ENCODE results near the gene IGF1R.

IGF1R gene

DNA sequence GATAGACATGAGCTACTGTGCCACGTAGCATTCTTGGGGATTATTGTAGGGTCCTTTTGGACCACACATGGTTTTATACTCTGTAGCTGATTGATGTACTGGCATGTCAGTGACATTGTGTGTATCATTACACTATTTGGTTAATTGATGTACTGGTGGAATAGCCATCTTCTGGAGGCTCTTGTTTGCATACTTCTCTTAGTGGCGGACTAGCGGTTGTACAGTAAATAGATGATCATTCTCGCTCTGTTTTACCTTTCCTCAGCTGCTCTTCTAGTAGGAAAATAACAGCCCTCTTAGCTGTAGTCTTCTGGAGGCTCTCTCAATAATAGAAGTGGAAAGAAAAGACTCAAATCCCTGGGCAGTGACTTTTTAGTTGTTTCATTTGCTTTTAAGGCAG lies 24.8 kb downstream of the IGF1R start:
- no peak for DNase-seq

- no peak for DNase-seq
These were observed 26.0 kb downstream of the IGF1R start for GRCh38 chr15:98674336-98674735.

DNA sequence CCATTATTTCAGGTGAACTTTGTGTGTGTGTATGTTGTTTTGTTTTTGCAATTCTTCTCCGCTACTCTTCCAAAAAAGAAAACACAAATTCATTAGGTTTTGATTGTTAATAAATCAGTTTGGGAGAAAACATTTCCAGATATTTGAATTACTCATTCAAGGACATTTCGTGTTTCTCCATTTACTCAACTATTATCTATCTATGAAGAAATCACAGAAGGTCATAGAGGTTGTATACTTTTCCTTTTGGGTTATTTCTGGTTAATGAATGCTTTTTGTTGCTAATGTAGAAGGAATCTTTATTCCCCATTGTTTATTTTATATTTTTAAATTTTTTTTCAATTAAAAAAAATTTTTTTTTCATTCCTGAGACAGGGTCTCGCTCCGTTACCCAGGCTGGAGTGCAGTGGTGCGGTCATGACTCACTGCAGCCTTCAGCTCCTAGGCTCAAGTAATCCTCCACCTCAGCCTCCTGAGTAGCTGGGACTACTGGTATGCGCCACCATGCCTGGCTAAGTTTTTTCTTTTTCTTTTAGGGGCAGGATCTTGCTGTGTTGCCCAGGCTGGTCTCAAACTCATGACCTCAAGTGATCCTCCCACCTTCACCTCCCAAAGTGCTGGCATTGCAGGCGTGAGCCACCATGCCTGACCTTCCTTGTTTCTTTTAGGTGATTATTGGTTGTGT lies 28.4 kb downstream of the IGF1R start:
- DNase-seq = no peak

DNA sequence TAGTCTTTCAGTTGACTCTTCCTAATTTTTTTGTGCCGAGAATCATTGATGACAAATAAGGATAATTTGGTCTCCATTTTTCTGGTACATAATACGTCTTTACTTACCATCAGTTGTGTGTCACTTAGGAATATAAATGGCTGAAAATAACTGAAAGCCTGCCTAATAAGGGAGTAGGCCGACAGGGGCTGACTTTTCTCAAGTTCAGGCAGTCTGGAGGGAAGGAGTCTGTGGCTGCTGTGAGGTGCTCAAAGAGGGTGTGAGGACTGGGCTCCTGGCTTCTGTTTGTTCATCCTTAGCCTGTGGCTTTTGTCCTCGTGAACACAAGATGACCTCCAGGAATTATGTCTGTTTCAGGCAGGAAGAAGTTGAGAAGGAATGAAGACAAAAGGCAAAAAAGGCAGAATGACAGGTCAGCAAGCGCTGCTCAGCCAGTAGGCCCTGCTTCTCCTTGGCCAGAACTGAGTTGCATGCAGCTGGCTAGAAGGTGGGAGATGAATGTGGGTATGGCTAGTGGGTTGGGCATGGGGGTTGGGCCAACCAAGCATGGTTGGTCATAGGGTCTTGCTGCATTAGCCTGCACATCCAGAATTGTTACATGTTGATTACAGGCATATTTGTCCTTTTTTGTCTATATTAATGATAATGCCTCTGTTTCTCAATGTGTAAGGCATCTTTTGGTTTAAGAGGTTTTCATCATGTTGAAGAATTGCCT lies 29.2 kb downstream of the IGF1R start:
- DNase-seq = no peak

DNA sequence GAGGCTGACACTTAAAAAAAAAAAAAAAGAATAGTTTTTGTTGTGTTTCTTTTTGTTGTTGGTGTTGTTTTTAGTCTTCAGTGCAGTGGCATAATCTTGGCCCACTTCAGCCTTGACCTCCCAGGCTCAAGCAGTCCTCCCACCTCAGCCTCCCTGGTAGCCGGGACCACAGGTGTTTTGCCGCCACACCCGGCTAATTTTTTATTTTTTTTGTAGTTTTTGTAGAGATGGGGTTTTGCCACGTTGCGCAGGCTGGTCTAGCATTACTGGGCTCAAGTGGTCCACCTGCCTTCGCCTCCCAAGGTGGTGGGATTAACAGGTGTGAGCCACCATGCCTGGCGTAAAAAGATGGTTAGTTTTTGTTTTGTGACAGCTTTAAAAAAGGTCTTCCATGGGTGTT lies 30.1 kb downstream of the IGF1R start:
- DNase-seq = no peak

GRCh38 chr15:98681061-98681460 lies 32.7 kb downstream of the IGF1R start:
- no peak for DNase-seq

- no peak for DNase-seq
These were observed 34.8 kb downstream of the IGF1R start for GRCh38 chr15:98682992-98683701.

DNA sequence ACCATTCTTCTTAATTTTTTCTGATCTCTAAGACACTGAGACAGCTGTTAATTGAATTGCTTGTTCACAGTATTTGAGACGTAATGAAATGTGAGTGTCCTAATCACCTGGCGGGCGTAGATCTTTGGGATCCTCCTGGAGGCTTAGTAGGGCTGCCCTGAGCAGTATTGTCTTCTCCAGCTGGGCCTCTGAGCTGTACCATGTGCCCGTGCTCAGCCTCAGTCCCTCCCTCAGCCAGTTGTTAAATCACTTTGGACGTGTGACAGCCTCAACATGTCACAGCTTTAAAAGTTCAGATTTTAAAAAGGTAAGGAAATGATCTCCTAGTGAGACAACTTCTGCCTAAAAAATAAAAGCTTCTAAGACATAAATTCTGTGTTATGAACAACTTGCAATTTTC lies 35.5 kb downstream of the IGF1R start:
- no peak for DNase-seq

- DNase-seq = peak; percentile 74
These were observed 36.1 kb downstream of the IGF1R start for GRCh38 chr15:98684436-98684835.

- peak; percentile 28 for DNase-seq
These were observed 36.7 kb downstream of the IGF1R start for GRCh38 chr15:98684995-98685525.

DNA sequence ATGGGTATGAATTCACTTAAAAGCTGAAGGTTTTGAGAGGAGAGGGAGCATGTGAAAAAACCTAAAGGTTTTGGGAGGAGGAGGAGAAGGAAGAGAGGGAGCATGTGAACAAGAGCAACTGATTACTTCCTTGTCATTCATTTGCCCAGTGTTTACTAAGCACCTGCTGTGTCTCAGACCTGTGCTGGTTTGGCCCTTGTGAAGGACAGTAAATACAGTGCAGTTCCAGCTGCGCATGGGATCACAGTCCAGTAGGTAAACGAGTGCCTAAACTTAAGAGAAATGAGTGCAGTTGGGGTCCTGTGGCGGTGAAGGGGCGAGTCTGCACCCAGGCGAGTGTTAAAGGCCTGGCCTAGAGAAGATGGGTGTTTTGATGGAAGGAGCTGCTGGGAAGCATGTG lies 38.6 kb downstream of the IGF1R start:
- no peak for DNase-seq

- peak; percentile 75 for DNase-seq
These were observed 41.1 kb downstream of the IGF1R start for GRCh38 chr15:98689431-98689861.

DNA sequence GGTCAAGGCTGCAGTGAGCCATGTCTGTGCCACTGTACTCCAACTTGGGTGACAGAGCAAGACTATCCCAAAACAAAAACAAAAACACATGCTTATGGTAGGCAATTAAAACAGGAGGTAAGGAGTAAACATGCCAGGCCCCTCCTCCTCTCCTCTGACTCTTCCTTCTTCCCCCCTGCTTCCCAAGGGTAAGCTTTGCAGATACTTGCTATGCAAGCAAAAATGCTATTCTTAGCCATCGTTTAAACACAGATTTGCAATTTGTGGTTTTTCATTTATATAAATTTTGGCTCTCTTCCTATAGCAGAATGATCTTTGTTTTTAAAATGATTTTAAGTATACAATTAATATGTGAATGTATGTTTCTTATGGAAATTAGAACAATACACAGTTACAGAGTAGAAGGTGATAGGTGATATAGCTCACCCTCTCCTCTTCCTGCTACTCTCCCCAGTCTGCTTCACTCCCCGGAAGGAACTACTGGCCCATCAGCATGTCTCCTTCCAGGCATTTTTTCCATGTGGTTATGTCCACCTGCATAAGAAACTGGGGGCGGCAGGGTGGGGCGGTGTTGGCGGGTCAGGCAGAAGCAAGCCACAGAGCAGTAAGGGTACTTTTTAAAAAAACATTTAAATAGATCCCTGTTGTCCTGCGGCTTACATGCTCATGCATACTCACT lies 42.1 kb downstream of the IGF1R start:
- peak; percentile 15 for DNase-seq

DNA sequence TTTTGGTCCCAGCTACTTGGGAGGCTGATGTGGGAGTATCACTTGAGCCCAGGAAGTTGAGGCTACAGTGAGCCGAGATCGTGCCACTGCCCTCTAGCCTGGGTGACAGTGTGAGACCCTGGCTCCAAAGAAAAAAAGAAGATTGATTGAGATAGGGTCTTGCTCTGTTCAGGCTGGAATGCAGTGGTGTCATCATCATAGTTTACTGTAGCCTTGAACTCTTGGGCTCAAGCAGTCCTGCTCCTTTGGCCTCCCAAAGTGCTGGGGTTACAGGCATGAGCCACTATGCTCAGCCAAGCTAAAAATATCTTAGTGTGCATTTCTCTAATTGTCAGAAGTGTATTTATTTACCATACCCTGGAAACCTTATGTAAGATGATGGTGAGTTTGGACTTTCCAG lies 43.9 kb downstream of the IGF1R start:
- DNase-seq = no peak

- DNase-seq = no peak
These were observed 45.8 kb downstream of the IGF1R start for GRCh38 chr15:98694161-98694560.

GRCh38 chr15:98698792-98699191 lies 50.5 kb downstream of the IGF1R start:
- no peak for DNase-seq

GRCh38 chr15:98699591-98700424 lies 51.5 kb downstream of the IGF1R start:
- DNase-seq = no peak

DNA sequence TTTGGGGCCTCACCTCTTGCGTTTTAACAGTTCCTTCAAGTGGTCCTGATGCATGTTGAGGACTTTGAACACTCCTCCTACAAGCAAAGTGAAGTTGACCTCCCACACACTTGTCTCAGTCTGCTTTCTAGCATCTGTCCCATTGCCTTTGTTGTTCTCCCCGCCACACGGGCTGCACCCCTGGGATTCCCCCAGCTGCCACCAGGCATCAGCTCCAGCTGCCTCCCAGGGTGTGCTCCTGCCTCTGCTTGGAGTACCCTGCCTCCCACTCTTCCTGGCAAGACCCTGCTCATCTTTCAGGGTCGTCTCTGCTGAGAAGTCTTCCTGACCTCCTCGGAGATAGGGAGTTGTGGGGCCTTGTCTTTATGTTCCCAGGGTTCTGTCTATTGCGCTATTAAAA lies 52.2 kb downstream of the IGF1R start:
- DNase-seq = no peak

- DNase-seq = no peak
These were observed 54.9 kb downstream of the IGF1R start for GRCh38 chr15:98703126-98703685.

GRCh38 chr15:98705070-98705469 lies 56.7 kb downstream of the IGF1R start:
- DNase-seq = no peak

GRCh38 chr15:98706387-98706786 lies 58.0 kb downstream of the IGF1R start:
- no peak for DNase-seq

- DNase-seq = no peak
These were observed 58.6 kb downstream of the IGF1R start for GRCh38 chr15:98706986-98707385.
